ENCODE data around the gene ANKRD11.

ANKRD11 gene

DNA sequence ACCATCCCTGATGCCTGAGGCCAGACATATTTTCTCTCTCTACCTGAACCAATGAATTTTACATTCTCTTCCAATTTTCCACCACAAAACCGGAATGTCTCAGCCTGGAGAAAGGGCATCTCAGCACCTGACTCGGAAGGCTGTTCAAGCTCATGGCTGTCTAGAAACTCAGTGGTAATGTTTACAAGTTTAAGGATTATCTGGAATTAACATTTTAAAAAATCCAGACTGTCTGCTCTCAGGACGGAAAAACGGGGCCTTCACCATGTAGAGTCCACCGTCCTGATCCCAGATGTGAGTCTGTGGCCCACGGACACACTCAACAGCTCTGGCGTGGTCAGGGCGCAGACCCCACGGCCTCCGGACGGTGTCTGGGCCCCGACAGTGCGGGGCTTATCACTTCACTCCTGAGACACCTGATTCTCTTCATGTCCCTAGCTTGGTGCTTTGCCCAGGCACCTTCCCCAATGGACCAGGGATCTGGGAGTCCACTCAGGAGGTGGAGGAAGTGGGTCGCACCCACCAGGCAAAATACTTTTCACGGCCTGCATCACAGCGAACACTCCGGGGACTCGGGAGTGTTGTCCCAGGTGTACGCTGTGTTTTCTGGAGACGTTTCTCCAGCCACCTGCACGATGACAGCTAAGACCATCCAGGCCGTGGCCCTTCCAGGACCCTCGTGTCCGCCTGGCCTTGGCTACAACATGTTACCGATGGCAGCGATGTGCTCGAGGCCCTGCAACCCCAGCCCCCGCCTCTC, 171.3 kb downstream of the ANKRD11 start:
- Histone ChIP-seq H3K79me2 (ENCODE audit: control insufficient read depth, insufficient read depth, low read length, poor library complexity) (peaks cover 21% of the 10 kb centered on the region), H4K12ac (ENCODE audit: low read depth, low read length) (no peak overlapping the region), H2AFZ (ENCODE audit: insufficient read depth, low read length, poor library complexity) (peak overlapping the region; percentile 4), H2BK12ac (ENCODE audit: low read length) (no peak overlapping the region), H3K23ac (ENCODE audit: low read length) (no peak overlapping the region), H2BK5ac (ENCODE audit: low read depth, low read length, poor library complexity) (no peak overlapping the region), H3K9me3 (ENCODE audit: insufficient read depth, low read depth, low read length) (peaks cover 1% of the 10 kb centered on the region), H3K4me1 (ENCODE audit: control insufficient read depth in 1 of 2, insufficient read depth in 2 of 2, low read length in 2 of 2) (peaks cover 36 to 45% of the 10 kb centered on the region in 2 experiments), H3K36me3 (ENCODE audit: control insufficient read depth in 1 of 2, insufficient read depth in 2 of 2, low read length in 2 of 2) (peaks cover 12 to 24% of the 10 kb centered on the region in 2 experiments), H3K4ac (ENCODE audit: low read depth, low read length) (peak overlapping the region; percentile 9), H3K79me1 (ENCODE audit: low read length) (peaks cover 2% of the 10 kb centered on the region), H4K91ac (ENCODE audit: low read depth, low read length) (no peak overlapping the region), H3K18ac (ENCODE audit: low read length) (peak overlapping the region; percentile 7), H3K9ac (ENCODE audit: low read length) (no peak overlapping the region), H2BK120ac (ENCODE audit: insufficient read depth, low read length, poor library complexity) (no peak overlapping the region), H3K14ac (ENCODE audit: low read length) (no peak overlapping the region), H4K8ac (ENCODE audit: low read depth, low read length) (no peak overlapping the region), H3K27ac (ENCODE audit: low read depth, low read length) (no peak overlapping the region), H3K4me3 (ENCODE audit: low read depth, low read length) (no peak overlapping the region), H2AK5ac (ENCODE audit: low read length) (no peak overlapping the region), H3K4me2 (ENCODE audit: low read length) (peak overlapping the region; percentile 42), H3K27me3 (ENCODE audit: insufficient read depth, low read length) (no peaks in the 10 kb centered on the region)
- WGBS (ENCODE audit: extremely low coverage, insufficient coverage, insufficient read length) = no CpG with 5 or more reads among the region's 28 CpGs
- DNase-seq = no peak

DNA sequence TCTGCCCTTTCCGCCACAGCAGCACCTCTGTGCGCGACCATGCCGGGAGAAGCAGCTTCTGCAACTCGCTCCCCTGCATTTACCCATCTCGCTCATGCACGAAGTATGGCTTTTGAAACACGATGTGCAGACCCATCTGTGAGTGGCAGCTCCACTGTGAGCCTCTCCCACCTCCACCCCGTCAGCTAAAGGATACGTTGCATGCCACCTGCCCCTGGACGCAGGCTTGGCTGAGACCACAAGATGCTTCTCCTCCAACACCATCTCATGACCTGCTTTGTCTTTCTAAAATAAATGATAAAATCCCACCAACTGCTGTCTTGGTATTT, 172.0 kb downstream of the ANKRD11 start:
- Histone ChIP-seq H4K12ac (ENCODE audit: low read depth, low read length) (no peak overlapping the region), H3K79me2 (ENCODE audit: control insufficient read depth, insufficient read depth, low read length, poor library complexity) (peaks cover 17% of the 10 kb centered on the region), H3K36me3 (ENCODE audit: control insufficient read depth in 1 of 2, insufficient read depth in 2 of 2, low read length in 2 of 2) (peaks cover 13 to 24% of the 10 kb centered on the region in 2 experiments), H3K79me1 (ENCODE audit: low read length) (peaks cover 2% of the 10 kb centered on the region), H3K27ac (ENCODE audit: low read depth, low read length) (no peak overlapping the region), H3K9me3 (ENCODE audit: insufficient read depth, low read depth, low read length) (peaks cover 1% of the 10 kb centered on the region), H2BK5ac (ENCODE audit: low read depth, low read length, poor library complexity) (no peak overlapping the region), H2BK12ac (ENCODE audit: low read length) (no peak overlapping the region), H2BK120ac (ENCODE audit: insufficient read depth, low read length, poor library complexity) (no peak overlapping the region), H3K4ac (ENCODE audit: low read depth, low read length) (peak overlapping the region; percentile 71), H3K9ac (ENCODE audit: low read length) (no peak overlapping the region), H3K27me3 (ENCODE audit: insufficient read depth, low read length) (no peaks in the 10 kb centered on the region), H4K8ac (ENCODE audit: low read depth, low read length) (no peak overlapping the region), H3K4me2 (ENCODE audit: low read length) (no peak overlapping the region), H2AFZ (ENCODE audit: insufficient read depth, low read length, poor library complexity) (no peak overlapping the region), H3K4me3 (ENCODE audit: low read depth, low read length) (no peak overlapping the region), H3K18ac (ENCODE audit: low read length) (peak overlapping the region; percentile 0), H3K4me1 (ENCODE audit: control insufficient read depth in 1 of 2, insufficient read depth in 2 of 2, low read length in 2 of 2) (peaks cover 36 to 43% of the 10 kb centered on the region in 2 experiments), H3K23ac (ENCODE audit: low read length) (no peak overlapping the region), H3K14ac (ENCODE audit: low read length) (no peak overlapping the region), H2AK5ac (ENCODE audit: low read length) (no peak overlapping the region), H4K91ac (ENCODE audit: low read depth, low read length) (no peak overlapping the region)
- no CpG with 5 or more reads among the region's 11 CpGs for WGBS (ENCODE audit: extremely low coverage, insufficient coverage, insufficient read length)
- no peak for DNase-seq

DNA sequence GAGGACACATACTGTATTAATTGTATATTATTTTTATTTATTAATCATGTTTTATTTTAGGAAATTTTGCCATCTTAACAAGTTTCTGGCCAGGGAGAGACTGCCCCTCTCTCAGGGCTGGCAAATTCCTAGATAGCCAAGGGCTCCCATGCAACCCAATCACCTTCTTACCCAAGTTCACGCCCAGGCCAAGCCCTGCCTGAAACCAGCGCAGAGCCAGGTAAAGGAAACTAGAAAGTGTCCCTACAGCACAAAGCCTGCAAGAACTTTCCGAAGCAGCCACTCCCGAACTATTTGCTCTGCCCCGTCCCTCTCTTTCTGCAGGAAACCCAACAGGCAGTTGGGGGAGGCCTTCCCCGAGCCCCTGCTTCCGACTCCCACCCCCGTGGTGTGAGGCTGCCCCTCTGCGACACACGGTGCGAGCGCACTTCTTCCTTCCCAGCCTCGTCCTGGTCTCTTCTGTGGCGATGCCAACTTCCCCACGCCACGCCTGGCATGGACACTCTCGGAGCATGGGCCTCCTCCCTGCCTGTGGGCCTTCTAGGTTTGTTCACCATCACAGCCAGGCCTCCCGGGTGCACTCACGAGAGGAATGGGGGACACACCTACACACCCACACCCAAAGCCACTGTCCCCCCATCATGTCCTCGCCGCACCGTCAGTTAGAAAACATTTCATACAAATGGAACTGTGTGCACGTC, 172.5 kb downstream of the ANKRD11 start:
- DNase-seq = no peak
- Histone ChIP-seq H3K27ac (ENCODE audit: low read depth, low read length) (no peak overlapping the region), H3K4me1 (ENCODE audit: control insufficient read depth in 1 of 2, insufficient read depth in 2 of 2, low read length in 2 of 2) (peaks cover 34 to 40% of the 10 kb centered on the region in 2 experiments), H4K8ac (ENCODE audit: low read depth, low read length) (no peak overlapping the region), H3K27me3 (ENCODE audit: insufficient read depth, low read length) (no peaks in the 10 kb centered on the region), H3K79me1 (ENCODE audit: low read length) (peaks cover 2% of the 10 kb centered on the region), H4K12ac (ENCODE audit: low read depth, low read length) (no peak overlapping the region), H3K4ac (ENCODE audit: low read depth, low read length) (peak overlapping the region; percentile 71), H2AK5ac (ENCODE audit: low read length) (no peak overlapping the region), H2AFZ (ENCODE audit: insufficient read depth, low read length, poor library complexity) (no peak overlapping the region), H3K79me2 (ENCODE audit: control insufficient read depth, insufficient read depth, low read length, poor library complexity) (peaks cover 17% of the 10 kb centered on the region), H3K4me2 (ENCODE audit: low read length) (no peak overlapping the region), H2BK5ac (ENCODE audit: low read depth, low read length, poor library complexity) (no peak overlapping the region), H3K14ac (ENCODE audit: low read length) (no peak overlapping the region), H3K23ac (ENCODE audit: low read length) (no peak overlapping the region), H3K36me3 (ENCODE audit: control insufficient read depth in 1 of 2, insufficient read depth in 2 of 2, low read length in 2 of 2) (peaks cover 18 to 29% of the 10 kb centered on the region in 2 experiments), H2BK120ac (ENCODE audit: insufficient read depth, low read length, poor library complexity) (no peak overlapping the region), H3K18ac (ENCODE audit: low read length) (peak overlapping the region; percentile 0), H2BK12ac (ENCODE audit: low read length) (no peak overlapping the region), H3K4me3 (ENCODE audit: low read depth, low read length) (no peak overlapping the region), H4K91ac (ENCODE audit: low read depth, low read length) (no peak overlapping the region), H3K9me3 (ENCODE audit: insufficient read depth, low read depth, low read length) (peaks cover 1% of the 10 kb centered on the region), H3K9ac (ENCODE audit: low read length) (no peak overlapping the region)
- no CpG with 5 or more reads among the region's 23 CpGs for WGBS (ENCODE audit: extremely low coverage, insufficient coverage, insufficient read length)

DNA sequence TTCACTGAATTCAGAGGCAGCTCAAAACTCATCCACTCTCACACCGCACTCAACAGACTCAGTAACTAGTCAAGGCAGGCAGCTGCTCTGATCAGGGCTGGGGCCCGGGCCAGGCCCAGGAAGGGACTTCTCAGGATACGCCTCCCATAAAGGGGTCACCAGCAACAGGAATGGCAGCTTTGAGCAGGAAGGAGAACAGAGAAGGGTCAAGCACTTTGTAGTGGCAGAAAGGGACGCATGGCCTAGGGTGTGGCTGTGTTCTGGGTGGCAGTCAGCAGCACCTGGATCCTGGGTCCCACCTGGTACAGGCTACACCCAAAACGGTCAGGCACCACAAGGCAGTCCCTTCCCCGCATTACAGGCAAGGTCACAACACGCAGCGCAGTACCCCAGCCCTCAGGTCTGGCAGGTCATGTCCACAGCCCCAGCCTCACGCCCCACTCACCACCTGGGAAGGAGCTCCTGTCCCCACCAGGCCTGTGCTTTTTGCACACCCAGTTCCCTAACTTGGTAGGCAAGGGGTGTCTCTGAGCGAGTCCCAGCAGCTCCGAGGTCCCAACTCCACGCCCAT, 173.2 kb downstream of the ANKRD11 start:
- Histone ChIP-seq H3K27ac (ENCODE audit: low read depth, low read length) (no peak overlapping the region), H3K9me3 (ENCODE audit: insufficient read depth, low read depth, low read length) (peaks cover 1% of the 10 kb centered on the region), H3K4me3 (ENCODE audit: low read depth, low read length) (peak overlapping the region; percentile 42), H3K9ac (ENCODE audit: low read length) (no peak overlapping the region), H3K4me1 (ENCODE audit: control insufficient read depth in 1 of 2, insufficient read depth in 2 of 2, low read length in 2 of 2) (peaks cover 27 to 36% of the 10 kb centered on the region in 2 experiments), H2AK5ac (ENCODE audit: low read length) (no peak overlapping the region), H4K12ac (ENCODE audit: low read depth, low read length) (no peak overlapping the region), H3K79me1 (ENCODE audit: low read length) (peaks cover 2% of the 10 kb centered on the region), H2AFZ (ENCODE audit: insufficient read depth, low read length, poor library complexity) (no peak overlapping the region), H3K18ac (ENCODE audit: low read length) (peak overlapping the region; percentile 42), H3K14ac (ENCODE audit: low read length) (no peak overlapping the region), H3K4ac (ENCODE audit: low read depth, low read length) (peak overlapping the region; percentile 82), H2BK12ac (ENCODE audit: low read length) (no peak overlapping the region), H3K27me3 (ENCODE audit: insufficient read depth, low read length) (no peaks in the 10 kb centered on the region), H2BK120ac (ENCODE audit: insufficient read depth, low read length, poor library complexity) (no peak overlapping the region), H3K23ac (ENCODE audit: low read length) (peak overlapping the region; percentile 55), H3K36me3 (ENCODE audit: control insufficient read depth in 1 of 2, insufficient read depth in 2 of 2, low read length in 2 of 2) (peaks cover 25 to 36% of the 10 kb centered on the region in 2 experiments), H3K4me2 (ENCODE audit: low read length) (no peak overlapping the region), H4K91ac (ENCODE audit: low read depth, low read length) (no peak overlapping the region), H3K79me2 (ENCODE audit: control insufficient read depth, insufficient read depth, low read length, poor library complexity) (peaks cover 17% of the 10 kb centered on the region), H4K8ac (ENCODE audit: low read depth, low read length) (no peak overlapping the region), H2BK5ac (ENCODE audit: low read depth, low read length, poor library complexity) (no peak overlapping the region)
- DNase-seq = no peak
- WGBS (ENCODE audit: extremely low coverage, insufficient coverage, insufficient read length) = no CpG with 5 or more reads among the region's 12 CpGs

Data from trophoblast cell (in vitro differentiated cells and primary cell).